A549 (cell line): ENCODE measurements around the gene FAM3A. TPM values are rescaled to one million over a fixed set of nuclear protein-coding genes. Genes with fewer than 3 reads are reported as not detected.

Experiments used
- ATAC-seq, 2 experiments: fragments of 200-7000 bp in 1 of 2; fragments of >200 bp in 1 of 2; cut with Nextera tagmentation in 1 of 2; cut with Tn5 transposase in 1 of 2; 3 replicates each; pipeline versions ENCODE4 v1.8.0 to v1.9.1; 2018 to 2020; ENCODE audit warnings: mild to moderate bottlenecking in 1 of 2, moderate library complexity in 1 of 2
- CTCF ChIA-PET: fragments of 300-600 bp; sonication (Branson Sonifier 250); formaldehyde crosslinking; extraction: SDS; loops from one replicate; lab custom pipeline; 2021; ENCODE audit warnings: antibody characterized with exemption, inconsistent platforms; lab: Yijun Ruan, JAX
- POLR2A ChIA-PET: fragments of 350-600 bp; formaldehyde crosslinking; extraction: SDS; loops from one replicate; lab custom pipeline; 2021; ENCODE audit warnings: antibody characterized with exemption, inconsistent platforms; lab: Yijun Ruan, JAX
- DNase-seq, 2 experiments: peaks; one replicate each; pipeline versions ENCODE4 v3.0.0 to v3.0.0-alpha.2; 2011 to 2016; ENCODE audit warnings: low read depth in 1 of 2, low spot score in 1 of 2
- FAIRE-seq: peaks from 2 replicates; lab custom pipeline; 2011; peaks lifted over from hg19 to GRCh38; lab: Jason Lieb, UNC
- H3K27ac ChIP-seq, 2 experiments: fragments of >200 bp; sonication (Bioruptor Twin); formaldehyde crosslinking; 3 replicates each; pipeline ENCODE4 v1.5.1; 2016 to 2017
- H3K4me1 ChIP-seq: fragments of >200 bp; sonication (Bioruptor Twin); formaldehyde crosslinking; 3 replicates; pipeline ENCODE4 v1.6.1; 2016
- H3K4me2 ChIP-seq: fragments of >200 bp; sonication (Bioruptor Twin); formaldehyde crosslinking; 3 replicates; pipeline ENCODE4 v1.6.1; 2016
- H3K4me3 ChIP-seq: fragments of >200 bp; sonication (Bioruptor Twin); formaldehyde crosslinking; 3 replicates; pipeline ENCODE4 v1.5.1; 2016
- H3K9me3 ChIP-seq: fragments of >200 bp; sonication (Bioruptor Twin); formaldehyde crosslinking; 3 replicates; pipeline ENCODE4 v1.6.1; 2016
- CBX8 ChIP-seq: fragments of 200-600 bp; sonication (generic); IDR thresholded peaks from 2 replicates; pipeline ENCODE4 v1.6.1; 2016
- EP300 ChIP-seq, 2 experiments: fragments of >200 bp; sonication (Bioruptor Twin); formaldehyde crosslinking; IDR thresholded peaks; 2 replicates in 1 of 2; 3 replicates in 1 of 2; pipeline ENCODE4 v1.6.1; 2016 to 2017
- ESRRA ChIP-seq: fragments of 150-350 bp; IDR thresholded peaks from 2 replicates; pipeline ENCODE4 v1.6.1; 2014; ENCODE audit warnings: mild to moderate bottlenecking, low read length, borderline replicate concordance
- FOSB ChIP-seq: fragments of 250-450 bp; sonication (Bioruptor Pico); IDR thresholded peaks from 2 replicates; pipeline ENCODE4 v1.5.0; 2020; ENCODE audit warnings: mild to moderate bottlenecking, moderate library complexity
- FOXS1 ChIP-seq: fragments of 250-450 bp; sonication (Bioruptor Pico); IDR thresholded peaks from 2 replicates; pipeline ENCODE4 v1.5.0; 2020; ENCODE audit warnings: mild to moderate bottlenecking, moderate library complexity
- HMGXB4 ChIP-seq: fragments of 250-450 bp; sonication (Bioruptor Pico); IDR thresholded peaks from 2 replicates; pipeline ENCODE4 v1.5.0; 2021; ENCODE audit warnings: mild to moderate bottlenecking, moderate library complexity, borderline replicate concordance
- HOXB5 ChIP-seq: fragments of 250-450 bp; sonication (Bioruptor Pico); IDR thresholded peaks from 2 replicates; pipeline ENCODE4 v1.5.0; 2020; ENCODE audit warnings: mild to moderate bottlenecking, moderate library complexity
- MAZ ChIP-seq: fragments of 150-350 bp; IDR thresholded peaks from 2 replicates; pipeline ENCODE4 v1.6.1; 2014; ENCODE audit warnings: antibody characterized with exemption, low read depth, low read length, borderline replicate concordance
- NFE2L2 ChIP-seq: fragments of 150-350 bp; conservative IDR thresholded peaks from 2 replicates; pipeline ENCODE4 v1.6.1; 2014; ENCODE audit warnings: low read length
- NPAS2 ChIP-seq: fragments of 250-450 bp; sonication (Bioruptor Pico); IDR thresholded peaks from 2 replicates; pipeline ENCODE4 v1.8.0; 2022; ENCODE audit warnings: mild to moderate bottlenecking, moderate library complexity, borderline replicate concordance
- NR3C1 ChIP-seq: fragments of >200 bp; sonication (Bioruptor Twin); formaldehyde crosslinking; IDR thresholded peaks from 3 replicates; pipeline ENCODE4 v1.6.1; 2017
- PHF8 ChIP-seq: fragments of 200-600 bp; sonication (generic); IDR thresholded peaks from 2 replicates; pipeline ENCODE4 v1.6.1; 2016; ENCODE audit warnings: low read depth, mild to moderate bottlenecking, antibody characterized with exemption, moderate library complexity, borderline replicate concordance
- POLR2AphosphoS2 ChIP-seq: conservative IDR thresholded peaks from 2 replicates; pipeline ENCODE4 v1.6.1; 2012; ENCODE audit warnings: low read length, improper control_type of control experiment, inconsistent platforms
- RAD21 ChIP-seq, 2 experiments: fragments of >200 bp in 1 of 2; sonication (Bioruptor Twin) in 1 of 2; formaldehyde crosslinking in 1 of 2; IDR thresholded peaks in 1 of 2; conservative IDR thresholded peaks in 1 of 2; 2 replicates in 1 of 2; 3 replicates in 1 of 2; pipeline ENCODE4 v1.6.1; 2012 to 2018; ENCODE audit warnings: inconsistent platforms in 1 of 2
- RARB ChIP-seq: fragments of 250-450 bp; sonication (Bioruptor Pico); IDR thresholded peaks from 2 replicates; pipeline ENCODE4 v1.8.0; 2021; ENCODE audit warnings: mild to moderate bottlenecking, moderate library complexity
- RCOR1 ChIP-seq: fragments of 150-350 bp; IDR thresholded peaks from 2 replicates; pipeline ENCODE4 v1.6.1; 2014; ENCODE audit warnings: antibody characterized with exemption, low read length, low read depth
- RFX5 ChIP-seq: fragments of 450-650 bp; IDR thresholded peaks from 2 replicates; pipeline ENCODE4 v1.7.1; 2014; ENCODE audit warnings: antibody characterized with exemption, mild to moderate bottlenecking, moderate library complexity
- RNF2 ChIP-seq: fragments of 200-600 bp; sonication (generic); IDR thresholded peaks from 2 replicates; pipeline ENCODE4 v1.6.1; 2016; ENCODE audit warnings: low read depth, mild to moderate bottlenecking, antibody characterized with exemption, moderate library complexity, borderline replicate concordance
- SREBF2 ChIP-seq: fragments of 450-650 bp; IDR thresholded peaks from 2 replicates; pipeline ENCODE4 v1.6.1; 2014; ENCODE audit warnings: mild to moderate bottlenecking, moderate library complexity
- TFCP2L1 ChIP-seq: fragments of 250-450 bp; sonication (Bioruptor Pico); IDR thresholded peaks from 2 replicates; pipeline ENCODE4 v1.5.0; 2021; ENCODE audit warnings: mild to moderate bottlenecking
- TP53 ChIP-seq: fragments of 250-450 bp; sonication (Bioruptor Pico); IDR thresholded peaks from 2 replicates; pipeline ENCODE4 v1.5.0; 2021; ENCODE audit warnings: mild to moderate bottlenecking, moderate library complexity
- ZC3H11A ChIP-seq: fragments of 450-650 bp; IDR thresholded peaks from 2 replicates; pipeline ENCODE4 v1.6.1; 2014; ENCODE audit warnings: antibody characterized with exemption, mild to moderate bottlenecking
- ZNF302 ChIP-seq: fragments of 250-450 bp; sonication (Bioruptor Pico); IDR thresholded peaks from 2 replicates; pipeline ENCODE4 v1.9.0; 2021; ENCODE audit warnings: inconsistent platforms, mild to moderate bottlenecking, moderate library complexity
- ZSCAN20 ChIP-seq: fragments of 250-450 bp; sonication (Bioruptor Pico); IDR thresholded peaks from 2 replicates; pipeline ENCODE4 v1.8.0; 2022; ENCODE audit warnings: mild to moderate bottlenecking, moderate library complexity
- WGBS: methylation state at CpG from one replicate; pipeline ENCODE4 v1.1.6; 2017; ENCODE audit errors: missing lambda C conversion rate; 5-methylcytosine and 5-hydroxymethylcytosine counted together
- polyA plus RNA-seq, 4 experiments: library from polyadenylated mRNA; depleted of rRNA in 3 of 4; stranded (reverse); fragments of >200 nt; fragmentation: RNase III in 1 of 4; extraction: RNeasy Plus Mini Kit Qiagen cat#74134 plus additional on column Dnase treatment in 1 of 4; gene quantifications; 2 replicates in 3 of 4; 3 replicates in 1 of 4; pipeline ENCODE4 v1.2.3, GENCODE V29; 2011 to 2017
- TF ChIP-seq, protein P1 (sequence below): fragments of >200 bp; sonication (Bioruptor Twin); formaldehyde crosslinking; IDR thresholded peaks from 2 replicates; pipeline ENCODE4 v1.6.1; 2016
- TF ChIP-seq, protein P2 (sequence below): fragments of 200-600 bp; sonication (generic); IDR thresholded peaks from 2 replicates; pipeline ENCODE4 v1.6.1; 2016; ENCODE audit warnings: antibody characterized with exemption, mild to moderate bottlenecking, moderate library complexity
- TF ChIP-seq, protein P3 (sequence below): IDR thresholded peaks from 2 replicates; pipeline ENCODE4 v1.6.1; 2012; ENCODE audit warnings: low read depth, borderline replicate concordance
- TF ChIP-seq, protein P4 (sequence below): fragments of 450-650 bp; IDR thresholded peaks from 2 replicates; pipeline ENCODE4 v1.6.1; 2014; ENCODE audit warnings: antibody characterized with exemption
- TF ChIP-seq, protein P5 (sequence below): IDR thresholded peaks from 2 replicates; pipeline ENCODE4 v1.6.1; 2012

FAM3A gene
- polyA plus RNA-seq, 2 of the 4 experiments (the other 2 are of a cell fraction), result 21.7 to 36.7 TPM

- POLR2A ChIA-PET, result no interaction called here
- no peak for ATAC-seq
Observed at GRCh38 chrX:154465601-154466000, 50.4 kb downstream of the FAM3A start.

DNA sequence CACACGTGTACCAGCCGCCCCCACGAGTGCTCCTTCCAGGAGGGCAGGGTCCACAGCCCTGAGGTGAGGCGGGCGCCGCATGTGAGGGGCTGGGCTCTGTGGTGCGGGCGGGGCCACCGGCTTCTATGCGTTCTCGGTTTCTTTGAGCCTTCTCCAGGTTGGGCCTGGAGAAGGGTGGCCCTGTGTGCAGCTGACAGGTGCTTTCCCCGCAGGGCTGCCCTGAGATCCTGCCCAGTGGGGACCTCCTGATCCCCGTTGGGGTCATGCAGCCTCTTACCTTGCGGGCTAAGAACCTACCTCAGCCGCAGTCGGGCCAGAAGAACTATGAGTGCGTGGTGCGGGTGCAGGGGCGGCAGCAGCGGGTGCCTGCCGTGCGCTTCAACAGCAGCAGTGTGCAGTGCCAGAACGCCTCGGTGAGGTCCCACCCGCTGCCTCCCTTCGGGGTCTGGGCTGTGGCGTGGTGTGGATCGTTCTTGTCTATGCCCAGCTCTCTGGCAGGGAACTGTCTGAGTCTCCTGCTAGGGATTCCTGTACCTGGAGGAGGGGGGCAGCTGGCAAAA is 51.1 kb downstream of the FAM3A start:
- DNase-seq (no peak), FAIRE-seq (no peak), ATAC-seq (no peak)
- no peak overlapping the region for H3K27ac ChIP-seq
- H3K4me2 ChIP-seq, result no peak overlapping the region
- H3K4me1 ChIP-seq, result no peaks in the 10 kb centered on the region
- ChIA-PET CTCF (no interaction called here), POLR2A (no interaction called here)
- WGBS, result 95% methylated on average over 12 of the region's 28 CpGs
- TF ChIP-seq RAD21 (conservative IDR thresholded peaks at IDR 0.05 in 1 of 2, IDR thresholded peaks at IDR 0.05 in 1 of 2) (no peak), HOXB5 (CRISPR knock-in tag) (no peak), NFE2L2 (no peak), TP53 (no peak), HMGXB4 (CRISPR knock-in tag) (no peak), RCOR1 (no peak), RARB (CRISPR knock-in tag) (no peak), ZC3H11A (no peak), EP300 (IDR thresholded peaks at IDR 0.05) (no peak), NPAS2 (CRISPR knock-in tag) (no peak), ESRRA (no peak), RFX5 (no peak), SREBF2 (no peak), RNF2 (no peak)
- TF ChIP-seq, protein P1, sequence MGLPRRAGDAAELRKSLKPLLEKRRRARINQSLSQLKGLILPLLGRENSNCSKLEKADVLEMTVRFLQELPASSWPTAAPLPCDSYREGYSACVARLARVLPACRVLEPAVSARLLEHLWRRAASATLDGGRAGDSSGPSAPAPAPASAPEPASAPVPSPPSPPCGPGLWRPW, result no peak
- TF ChIP-seq, protein P2, sequence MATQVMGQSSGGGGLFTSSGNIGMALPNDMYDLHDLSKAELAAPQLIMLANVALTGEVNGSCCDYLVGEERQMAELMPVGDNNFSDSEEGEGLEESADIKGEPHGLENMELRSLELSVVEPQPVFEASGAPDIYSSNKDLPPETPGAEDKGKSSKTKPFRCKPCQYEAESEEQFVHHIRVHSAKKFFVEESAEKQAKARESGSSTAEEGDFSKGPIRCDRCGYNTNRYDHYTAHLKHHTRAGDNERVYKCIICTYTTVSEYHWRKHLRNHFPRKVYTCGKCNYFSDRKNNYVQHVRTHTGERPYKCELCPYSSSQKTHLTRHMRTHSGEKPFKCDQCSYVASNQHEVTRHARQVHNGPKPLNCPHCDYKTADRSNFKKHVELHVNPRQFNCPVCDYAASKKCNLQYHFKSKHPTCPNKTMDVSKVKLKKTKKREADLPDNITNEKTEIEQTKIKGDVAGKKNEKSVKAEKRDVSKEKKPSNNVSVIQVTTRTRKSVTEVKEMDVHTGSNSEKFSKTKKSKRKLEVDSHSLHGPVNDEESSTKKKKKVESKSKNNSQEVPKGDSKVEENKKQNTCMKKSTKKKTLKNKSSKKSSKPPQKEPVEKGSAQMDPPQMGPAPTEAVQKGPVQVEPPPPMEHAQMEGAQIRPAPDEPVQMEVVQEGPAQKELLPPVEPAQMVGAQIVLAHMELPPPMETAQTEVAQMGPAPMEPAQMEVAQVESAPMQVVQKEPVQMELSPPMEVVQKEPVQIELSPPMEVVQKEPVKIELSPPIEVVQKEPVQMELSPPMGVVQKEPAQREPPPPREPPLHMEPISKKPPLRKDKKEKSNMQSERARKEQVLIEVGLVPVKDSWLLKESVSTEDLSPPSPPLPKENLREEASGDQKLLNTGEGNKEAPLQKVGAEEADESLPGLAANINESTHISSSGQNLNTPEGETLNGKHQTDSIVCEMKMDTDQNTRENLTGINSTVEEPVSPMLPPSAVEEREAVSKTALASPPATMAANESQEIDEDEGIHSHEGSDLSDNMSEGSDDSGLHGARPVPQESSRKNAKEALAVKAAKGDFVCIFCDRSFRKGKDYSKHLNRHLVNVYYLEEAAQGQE, result no peak
- H3K4me3 ChIP-seq, result no peak overlapping the region
- no peaks in the 10 kb centered on the region for H3K9me3 ChIP-seq

More at GRCh38 chrX:154465601-154466000, 50.4 kb downstream of the FAM3A start:
- Histone ChIP-seq H3K4me2 (no peak overlapping the region), H3K4me3 (no peak overlapping the region), H3K9me3 (no peaks in the 10 kb centered on the region), H3K27ac (no peak overlapping the region), H3K4me1 (no peaks in the 10 kb centered on the region)
- no peak for FAIRE-seq
- DNase-seq, result no peak
- TF ChIP-seq MAZ (no peak), POLR2AphosphoS2 (no peak), ZNF302 (CRISPR knock-in tag) (no peak), NPAS2 (CRISPR knock-in tag) (no peak), CBX8 (no peak), FOSB (CRISPR knock-in tag) (no peak), HOXB5 (CRISPR knock-in tag) (no peak), FOXS1 (CRISPR knock-in tag) (no peak), RAD21 (conservative IDR thresholded peaks at IDR 0.05 in 1 of 2, IDR thresholded peaks at IDR 0.05 in 1 of 2) (no peak), ZSCAN20 (CRISPR knock-in tag) (no peak), PHF8 (no peak), RFX5 (no peak), TFCP2L1 (CRISPR knock-in tag) (no peak), EP300 (IDR thresholded peaks at IDR 0.05) (no peak), NR3C1 (no peak)
- TF ChIP-seq, protein P3, sequence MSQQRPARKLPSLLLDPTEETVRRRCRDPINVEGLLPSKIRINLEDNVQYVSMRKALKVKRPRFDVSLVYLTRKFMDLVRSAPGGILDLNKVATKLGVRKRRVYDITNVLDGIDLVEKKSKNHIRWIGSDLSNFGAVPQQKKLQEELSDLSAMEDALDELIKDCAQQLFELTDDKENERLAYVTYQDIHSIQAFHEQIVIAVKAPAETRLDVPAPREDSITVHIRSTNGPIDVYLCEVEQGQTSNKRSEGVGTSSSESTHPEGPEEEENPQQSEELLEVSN, result no peak
- TF ChIP-seq, protein P4, sequence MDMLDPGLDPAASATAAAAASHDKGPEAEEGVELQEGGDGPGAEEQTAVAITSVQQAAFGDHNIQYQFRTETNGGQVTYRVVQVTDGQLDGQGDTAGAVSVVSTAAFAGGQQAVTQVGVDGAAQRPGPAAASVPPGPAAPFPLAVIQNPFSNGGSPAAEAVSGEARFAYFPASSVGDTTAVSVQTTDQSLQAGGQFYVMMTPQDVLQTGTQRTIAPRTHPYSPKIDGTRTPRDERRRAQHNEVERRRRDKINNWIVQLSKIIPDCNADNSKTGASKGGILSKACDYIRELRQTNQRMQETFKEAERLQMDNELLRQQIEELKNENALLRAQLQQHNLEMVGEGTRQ, result no peak
- TF ChIP-seq, protein P5, sequence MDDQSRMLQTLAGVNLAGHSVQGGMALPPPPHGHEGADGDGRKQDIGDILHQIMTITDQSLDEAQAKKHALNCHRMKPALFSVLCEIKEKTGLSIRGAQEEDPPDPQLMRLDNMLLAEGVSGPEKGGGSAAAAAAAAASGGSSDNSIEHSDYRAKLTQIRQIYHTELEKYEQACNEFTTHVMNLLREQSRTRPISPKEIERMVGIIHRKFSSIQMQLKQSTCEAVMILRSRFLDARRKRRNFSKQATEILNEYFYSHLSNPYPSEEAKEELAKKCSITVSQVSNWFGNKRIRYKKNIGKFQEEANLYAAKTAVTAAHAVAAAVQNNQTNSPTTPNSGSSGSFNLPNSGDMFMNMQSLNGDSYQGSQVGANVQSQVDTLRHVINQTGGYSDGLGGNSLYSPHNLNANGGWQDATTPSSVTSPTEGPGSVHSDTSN, result no peak
- CTCF ChIA-PET, result no interaction called here
- 64% methylated on average over 3 of the region's 14 CpGs for WGBS
